AG04449 (cell line): ENCODE data around the gene NOM1.

ENCODE experiments used
- CTCF ChIA-PET: fragments of 350-600 bp; formaldehyde crosslinking; extraction: SDS; loops from one replicate; lab custom pipeline; 2021; ENCODE audit warnings: antibody characterized with exemption; lab: Yijun Ruan, JAX
- POLR2A ChIA-PET: fragments of 400-600, 350-600 bp; formaldehyde crosslinking; extraction: SDS; loops from one replicate; lab custom pipeline; 2020; ENCODE audit warnings: antibody characterized with exemption, inconsistent platforms; lab: Yijun Ruan, JAX
- DNase-seq: peaks from one replicate; pipeline ENCODE4 v3.0.0-alpha.2; 2010; ENCODE audit warnings: low read depth, low spot score
- H3K4me3 ChIP-seq: 2 replicates; pipeline ENCODE4 v1.5.1; 2011; ENCODE audit warnings: low read depth, mild to moderate bottlenecking, control low read depth, low read length
- TF ChIP-seq, protein P1 (sequence below): IDR thresholded peaks from one replicate; pipeline ENCODE4 v1.5.1; 2011; ENCODE audit warnings: mild to moderate bottlenecking, moderate library complexity, low read length, control low read depth, inconsistent platforms; ENCODE audit not compliant: insufficient read depth; ENCODE audit errors: missing control alignments

The NOM1 gene

DNA sequence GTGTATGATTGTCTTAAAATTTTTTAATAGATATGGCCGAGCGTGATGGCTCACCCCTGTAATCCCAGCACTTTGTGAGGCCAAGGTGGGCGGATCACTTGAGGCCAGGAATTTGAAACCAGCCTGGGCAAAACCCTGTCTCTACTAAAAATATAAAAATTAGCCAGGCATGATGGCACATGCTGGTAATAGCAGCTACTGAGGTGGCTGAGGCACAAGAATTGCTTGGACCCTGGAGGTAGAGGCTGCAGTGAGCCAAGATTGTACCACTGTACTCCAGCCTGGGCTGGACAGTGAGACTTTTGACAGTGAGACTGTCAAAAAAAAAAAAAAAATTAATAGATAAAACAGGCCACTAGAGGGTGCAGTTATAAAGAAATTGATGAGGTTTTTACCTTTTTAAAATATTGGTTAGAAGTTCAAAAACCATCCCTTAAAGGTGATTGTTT is 20.5 kb downstream of the NOM1 start:
- ChIA-PET POLR2A (no interaction called here), CTCF (interaction anchor here (0.6 to 8.5 kb wide), 26 partner anchors 9 to 1188 kb away, joined by 3 to 75 read pairs (median 4); partner anchors contain the start of genes DNAJB6 and NOM1)
- no peak overlapping the region for H3K4me3 ChIP-seq
- TF ChIP-seq, protein P1, sequence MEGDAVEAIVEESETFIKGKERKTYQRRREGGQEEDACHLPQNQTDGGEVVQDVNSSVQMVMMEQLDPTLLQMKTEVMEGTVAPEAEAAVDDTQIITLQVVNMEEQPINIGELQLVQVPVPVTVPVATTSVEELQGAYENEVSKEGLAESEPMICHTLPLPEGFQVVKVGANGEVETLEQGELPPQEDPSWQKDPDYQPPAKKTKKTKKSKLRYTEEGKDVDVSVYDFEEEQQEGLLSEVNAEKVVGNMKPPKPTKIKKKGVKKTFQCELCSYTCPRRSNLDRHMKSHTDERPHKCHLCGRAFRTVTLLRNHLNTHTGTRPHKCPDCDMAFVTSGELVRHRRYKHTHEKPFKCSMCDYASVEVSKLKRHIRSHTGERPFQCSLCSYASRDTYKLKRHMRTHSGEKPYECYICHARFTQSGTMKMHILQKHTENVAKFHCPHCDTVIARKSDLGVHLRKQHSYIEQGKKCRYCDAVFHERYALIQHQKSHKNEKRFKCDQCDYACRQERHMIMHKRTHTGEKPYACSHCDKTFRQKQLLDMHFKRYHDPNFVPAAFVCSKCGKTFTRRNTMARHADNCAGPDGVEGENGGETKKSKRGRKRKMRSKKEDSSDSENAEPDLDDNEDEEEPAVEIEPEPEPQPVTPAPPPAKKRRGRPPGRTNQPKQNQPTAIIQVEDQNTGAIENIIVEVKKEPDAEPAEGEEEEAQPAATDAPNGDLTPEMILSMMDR = no peak
- no peak for DNase-seq

DNA sequence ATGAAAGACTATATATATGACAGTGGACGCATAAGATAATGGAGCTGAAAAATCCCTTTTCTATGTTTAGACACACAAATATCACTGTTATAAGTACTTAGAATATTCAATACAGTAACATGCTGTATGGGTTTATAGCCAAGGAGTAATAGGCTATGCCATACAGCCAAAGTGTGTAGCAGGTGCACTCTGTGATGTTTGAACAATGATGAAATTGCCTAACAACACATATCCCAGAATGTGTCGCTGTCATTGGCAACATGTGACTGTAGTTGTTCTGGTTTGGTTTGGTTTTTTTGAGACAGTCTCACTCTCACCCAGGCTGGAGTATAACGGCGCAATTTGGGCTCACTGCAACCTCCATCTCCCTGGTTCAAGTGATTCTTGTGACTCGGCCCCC is 26.1 kb downstream of the NOM1 start:
- TF ChIP-seq, protein P1 = no peak
- CTCF ChIA-PET = interaction anchor here (1.1 to 1.2 kb wide), 2 partner anchors 8 to 298 kb away, joined by 3 read pairs; no protein-coding TSS in a partner anchor
- no peak for DNase-seq
- POLR2A ChIA-PET = no interaction called here
- no peak overlapping the region for H3K4me3 ChIP-seq

DNA sequence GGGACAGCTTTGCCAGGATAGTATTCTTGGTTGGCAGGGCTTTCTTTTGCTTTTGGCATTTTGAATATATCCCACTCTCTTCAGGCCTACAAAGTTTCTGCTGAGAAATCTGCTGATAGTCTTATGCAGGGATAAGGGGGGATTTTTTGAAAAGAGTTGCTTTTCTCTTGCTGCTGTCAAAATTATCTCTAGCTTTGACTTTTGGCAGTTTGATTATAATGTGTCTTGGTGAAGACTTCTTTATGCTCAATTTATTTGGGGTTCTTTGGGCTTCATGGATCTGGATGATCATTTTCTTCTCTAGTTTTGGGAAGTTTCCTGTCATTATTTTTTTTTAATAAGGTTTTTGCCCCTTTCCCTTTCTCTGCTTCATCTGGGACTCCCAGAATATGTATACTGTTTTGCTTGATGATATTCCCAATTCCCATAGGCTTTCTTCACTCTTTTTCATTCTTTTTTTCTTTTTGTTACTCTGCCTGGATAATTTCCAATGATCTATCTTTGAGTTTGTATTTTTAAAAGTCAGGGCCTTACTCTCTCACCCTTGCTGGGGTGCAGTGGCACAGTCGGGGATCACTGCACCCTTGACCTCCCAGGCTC is 29.6 kb downstream of the NOM1 start:
- TF ChIP-seq, protein P1 = no peak
- H3K4me3 ChIP-seq = no peak overlapping the region
- ChIA-PET CTCF (interaction anchor here (1.0 to 4.3 kb wide), 3 partner anchors 9 to 295 kb away, joined by 3 to 27 read pairs (median 3); no protein-coding TSS in a partner anchor), POLR2A (no interaction called here)
- DNase-seq = no peak

GRCh38 chr7:156979711-156980110 is 30.2 kb downstream of the NOM1 start:
- TF ChIP-seq, protein P1 = no peak
- POLR2A ChIA-PET = no interaction called here
- CTCF ChIA-PET = interaction anchor here (1.0 to 4.3 kb wide), 4 partner anchors 8 to 294 kb away, joined by 3 to 27 read pairs (median 6); no protein-coding TSS in a partner anchor
- no peak for DNase-seq
- no peak overlapping the region for H3K4me3 ChIP-seq

DNA sequence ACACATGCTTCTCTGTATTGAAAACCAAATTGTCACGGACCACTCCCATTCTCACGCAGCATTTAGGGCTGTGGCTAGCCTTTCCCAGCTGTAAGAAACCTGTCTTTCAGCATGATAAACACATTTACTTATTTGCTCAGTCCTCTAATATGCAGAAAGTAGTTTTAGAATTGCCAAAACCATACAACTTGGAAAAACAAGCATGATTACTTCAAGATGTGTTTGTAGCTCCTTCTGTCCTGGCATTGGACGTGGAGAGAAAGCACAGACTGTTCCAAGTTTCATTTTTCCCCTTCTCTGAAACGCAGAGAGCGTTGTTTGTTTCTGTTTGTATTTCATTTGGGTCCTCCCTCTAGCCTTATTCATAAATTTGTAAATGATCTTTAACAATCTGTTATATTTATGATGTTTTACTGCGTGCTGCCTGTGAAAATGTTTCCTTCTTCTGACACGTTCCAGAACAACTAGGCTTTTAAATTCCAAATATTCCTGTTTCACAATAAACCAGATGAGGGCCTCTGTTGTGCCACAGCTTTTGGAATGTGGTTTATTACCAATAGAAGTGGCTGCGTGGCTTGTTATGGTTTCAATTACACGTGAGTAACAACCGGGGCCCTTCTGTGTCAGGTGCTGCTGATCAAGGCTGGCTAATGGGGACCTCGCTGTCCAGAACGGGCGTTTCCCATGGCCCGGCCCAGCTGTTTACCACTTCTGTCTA is 34.8 kb downstream of the NOM1 start:
- TF ChIP-seq, protein P1 = no peak
- peak overlapping the region; percentile 40 for H3K4me3 ChIP-seq
- CTCF ChIA-PET = interaction anchor here (1.0 to 2.4 kb wide), 4 partner anchors 8 to 35 kb away, joined by 3 to 8 read pairs (median 4); partner anchors contain the start of gene NOM1
- POLR2A ChIA-PET = no interaction called here
- peak; percentile 17 for DNase-seq
